ENCODE results near the gene CCR9. TPM values are rescaled to one million over a fixed set of nuclear protein-coding genes. Genes with fewer than 3 reads are reported as not detected.

Gene CCR9
- polyA plus RNA-seq, 1 experiment = not detected

DNA sequence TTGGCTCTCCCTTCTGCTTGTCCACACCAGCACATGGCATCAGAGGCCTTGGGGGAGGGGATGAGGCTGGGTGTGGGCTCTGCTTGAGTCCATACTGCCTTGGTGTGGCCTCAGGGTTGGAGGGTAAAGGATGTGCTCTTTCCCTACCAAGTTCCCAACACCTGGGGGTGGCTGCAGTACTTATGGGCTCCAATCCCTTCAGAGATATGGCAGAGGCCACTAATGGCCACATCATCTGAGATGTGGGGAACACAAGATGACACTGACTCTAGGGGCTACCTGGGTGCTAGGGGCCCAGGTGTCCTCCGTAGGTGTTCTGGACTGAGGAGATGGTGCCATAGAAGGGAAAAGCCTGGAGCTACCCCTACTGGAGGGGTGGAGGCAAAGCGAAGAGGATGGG, 63.8 kb downstream of the CCR9 start:
- DNase-seq (ENCODE audit: low read depth, low spot score) = no peak
- TF ChIP-seq, protein P1, sequence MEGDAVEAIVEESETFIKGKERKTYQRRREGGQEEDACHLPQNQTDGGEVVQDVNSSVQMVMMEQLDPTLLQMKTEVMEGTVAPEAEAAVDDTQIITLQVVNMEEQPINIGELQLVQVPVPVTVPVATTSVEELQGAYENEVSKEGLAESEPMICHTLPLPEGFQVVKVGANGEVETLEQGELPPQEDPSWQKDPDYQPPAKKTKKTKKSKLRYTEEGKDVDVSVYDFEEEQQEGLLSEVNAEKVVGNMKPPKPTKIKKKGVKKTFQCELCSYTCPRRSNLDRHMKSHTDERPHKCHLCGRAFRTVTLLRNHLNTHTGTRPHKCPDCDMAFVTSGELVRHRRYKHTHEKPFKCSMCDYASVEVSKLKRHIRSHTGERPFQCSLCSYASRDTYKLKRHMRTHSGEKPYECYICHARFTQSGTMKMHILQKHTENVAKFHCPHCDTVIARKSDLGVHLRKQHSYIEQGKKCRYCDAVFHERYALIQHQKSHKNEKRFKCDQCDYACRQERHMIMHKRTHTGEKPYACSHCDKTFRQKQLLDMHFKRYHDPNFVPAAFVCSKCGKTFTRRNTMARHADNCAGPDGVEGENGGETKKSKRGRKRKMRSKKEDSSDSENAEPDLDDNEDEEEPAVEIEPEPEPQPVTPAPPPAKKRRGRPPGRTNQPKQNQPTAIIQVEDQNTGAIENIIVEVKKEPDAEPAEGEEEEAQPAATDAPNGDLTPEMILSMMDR (IDR thresholded peaks at IDR 0.05; ENCODE audit: low read depth, low read length) = no peak
- ChIA-PET CTCF (interaction anchor here (1.1 to 4.7 kb wide), 2 partner anchors 11 to 129 kb away, joined by 4 to 24 read pairs; no protein-coding TSS in a partner anchor), POLR2A (no interaction called here)
- Histone ChIP-seq H3K27me3 (ENCODE audit: control insufficient read depth, insufficient read depth, low read length) (no peaks in the 10 kb centered on the region), H3K27ac (ENCODE audit: low read depth, low read length) (no peak overlapping the region), H3K9me3 (ENCODE audit: control insufficient read depth, insufficient read depth, low read length) (no peaks in the 10 kb centered on the region), H3K4me3 (ENCODE audit: low read depth, low read length) (no peak overlapping the region)

GRCh38 chr3:45950686-45951600, 64.6 kb downstream of the CCR9 start:
- Histone ChIP-seq H3K9me3 (ENCODE audit: control insufficient read depth, insufficient read depth, low read length) (no peaks in the 10 kb centered on the region), H3K4me3 (ENCODE audit: low read depth, low read length) (no peak overlapping the region), H3K27ac (ENCODE audit: low read depth, low read length) (no peak overlapping the region), H3K27me3 (ENCODE audit: control insufficient read depth, insufficient read depth, low read length) (no peaks in the 10 kb centered on the region)
- POLR2A ChIA-PET = no interaction called here
- TF ChIP-seq, protein P1 (IDR thresholded peaks at IDR 0.05; ENCODE audit: low read depth, low read length) = no peak
- no peak for DNase-seq (ENCODE audit: low read depth, low spot score)
- CTCF ChIA-PET = interaction anchor here (0.7 to 4.7 kb wide), 3 partner anchors 12 to 128 kb away, joined by 4 to 24 read pairs (median 4); no protein-coding TSS in a partner anchor

GRCh38 chr3:45951946-45952345, 65.6 kb downstream of the CCR9 start:
- TF ChIP-seq, protein P1 (IDR thresholded peaks at IDR 0.05; ENCODE audit: low read depth, low read length) = no peak

GRCh38 chr3:45952456-45952855, 66.1 kb downstream of the CCR9 start:
- H3K4me3 ChIP-seq (ENCODE audit: low read depth, low read length) = no peak overlapping the region
- TF ChIP-seq, protein P1 (IDR thresholded peaks at IDR 0.05; ENCODE audit: low read depth, low read length) = no peak
- H3K9me3 ChIP-seq (ENCODE audit: control insufficient read depth, insufficient read depth, low read length) = no peaks in the 10 kb centered on the region
- DNase-seq (ENCODE audit: low read depth, low spot score) = no peak
- H3K27me3 ChIP-seq (ENCODE audit: control insufficient read depth, insufficient read depth, low read length) = no peaks in the 10 kb centered on the region
- no peak overlapping the region for H3K27ac ChIP-seq (ENCODE audit: low read depth, low read length)
- POLR2A ChIA-PET = no interaction called here
- CTCF ChIA-PET = interaction anchor here (1.1 to 4.7 kb wide), 3 partner anchors 14 to 127 kb away, joined by 3 to 24 read pairs (median 6); no protein-coding TSS in a partner anchor

More at GRCh38 chr3:45951946-45952345, 65.6 kb downstream of the CCR9 start:
- no peak overlapping the region for H3K4me3 ChIP-seq (ENCODE audit: low read depth, low read length)
- H3K9me3 ChIP-seq (ENCODE audit: control insufficient read depth, insufficient read depth, low read length) = no peaks in the 10 kb centered on the region
- CTCF ChIA-PET = interaction anchor here (1.4 to 4.7 kb wide), 2 partner anchors 13 to 127 kb away, joined by 6 to 24 read pairs; no protein-coding TSS in a partner anchor
- DNase-seq (ENCODE audit: low read depth, low spot score) = no peak
- no peaks in the 10 kb centered on the region for H3K27me3 ChIP-seq (ENCODE audit: control insufficient read depth, insufficient read depth, low read length)
- POLR2A ChIA-PET = no interaction called here
- no peak overlapping the region for H3K27ac ChIP-seq (ENCODE audit: low read depth, low read length)

Small RNA genes within 50 kb of the gene (small RNA-seq; reads per million reads assigned to genes)
- gene RF00019 (ENCODE audit: insufficient read length, low read depth) = not detected

Other genes with a start within 250 kb of the CCR9 start
- 26.4 and 35.5 TPM in 2 replicates for gene SACM1L, start 197.1 kb upstream of the CCR9 start, polyA plus RNA-seq (2011; rRNA removed)
- gene SLC6A20, start 90.0 kb upstream of the CCR9 start, polyA plus RNA-seq (2011; rRNA removed) = not detected in 2 replicates
- gene LZTFL1, start 44.4 kb upstream of the CCR9 start, polyA plus RNA-seq (2011; rRNA removed) = 22.8 and 32.4 TPM in 2 replicates
- gene CXCR6, start 56.9 kb downstream of the CCR9 start, polyA plus RNA-seq (2011; rRNA removed) = not detected in 2 replicates
- gene FYCO1, start 109.3 kb downstream of the CCR9 start, polyA plus RNA-seq (2011; rRNA removed) = 14.3 and 17.9 TPM in 2 replicates
- gene XCR1, start 140.9 kb downstream of the CCR9 start, polyA plus RNA-seq (2011; rRNA removed) = not detected in 2 replicates

Measured in AG04450 (cell line).